Daoy (cell line): Measurements from ENCODE around the gene ABCA4. TPM values are rescaled to one million over a fixed set of nuclear protein-coding genes. Genes with fewer than 3 reads are reported as not detected.

Source experiments
- DNase-seq: peaks from one replicate; pipeline ENCODE4 v3.0.0-alpha.2; 2015; ENCODE audit warnings: low read depth
- total RNA-seq: library from RNA; depleted of rRNA; stranded (reverse); fragments of >200 nt; shearing (Covaris generic); gene quantifications from 2 replicates; pipeline ENCODE4 v1.2.3, GENCODE V29; 2014

ABCA4 gene
- total RNA-seq, 1 experiment from 2014 or later, result 0.80 TPM

DNA sequence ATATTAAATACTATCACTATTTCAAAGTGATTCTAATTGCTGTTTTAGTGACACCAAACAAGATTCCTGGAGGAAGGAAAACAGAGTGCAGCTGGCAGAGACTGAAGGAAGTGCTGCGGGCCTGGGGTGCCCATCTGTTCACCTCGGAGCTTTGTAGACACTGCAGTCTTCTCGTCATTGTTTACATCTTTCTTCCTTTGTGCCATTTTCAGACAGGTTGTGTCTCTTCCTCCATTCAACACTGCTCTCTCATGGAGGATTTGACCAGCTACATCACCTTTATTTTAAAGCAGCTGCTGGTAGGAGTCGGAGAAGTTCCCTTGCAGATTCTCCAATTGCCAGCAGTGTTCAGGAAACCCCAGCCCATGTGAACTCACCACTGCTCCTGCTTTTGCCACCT is 37.3 kb downstream of the ABCA4 start:
- no peak for DNase-seq

DNA sequence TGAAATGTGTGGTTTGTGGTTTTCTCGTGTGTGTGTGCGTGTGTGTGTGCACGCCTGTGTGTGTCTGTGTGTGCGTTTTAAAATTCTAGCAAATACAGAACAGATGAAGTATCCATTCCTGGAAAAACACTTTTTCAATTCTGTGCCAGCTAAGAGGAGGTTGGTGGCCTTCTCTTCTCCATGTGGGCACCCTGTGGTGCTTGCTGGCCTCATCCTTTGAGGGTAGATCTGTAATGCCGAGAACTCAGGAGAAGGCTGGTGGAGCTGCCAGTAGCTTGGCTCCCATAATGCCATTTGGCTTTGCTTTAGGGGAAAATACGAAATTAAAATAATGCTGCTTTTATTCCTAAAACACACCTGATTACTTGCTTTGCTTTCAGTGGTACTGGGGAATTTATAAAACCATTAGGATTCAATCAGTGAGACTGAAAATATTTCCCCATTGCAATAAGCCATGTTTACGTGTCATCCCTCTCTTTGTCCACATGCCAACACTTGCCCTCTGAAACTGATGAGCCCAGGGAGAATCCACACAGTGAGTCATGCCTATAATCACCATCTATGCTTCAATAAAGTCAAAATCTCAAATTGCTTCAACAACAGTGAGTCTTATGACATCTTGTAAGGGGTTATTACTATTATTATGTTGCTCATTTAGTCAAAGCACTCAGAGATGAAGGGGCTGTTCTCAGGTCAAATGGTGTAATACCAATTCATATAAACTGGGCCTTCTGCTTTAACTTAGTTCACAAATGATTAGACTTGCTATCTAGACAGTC is 39.2 kb downstream of the ABCA4 start:
- peak; percentile 82 for DNase-seq

DNA sequence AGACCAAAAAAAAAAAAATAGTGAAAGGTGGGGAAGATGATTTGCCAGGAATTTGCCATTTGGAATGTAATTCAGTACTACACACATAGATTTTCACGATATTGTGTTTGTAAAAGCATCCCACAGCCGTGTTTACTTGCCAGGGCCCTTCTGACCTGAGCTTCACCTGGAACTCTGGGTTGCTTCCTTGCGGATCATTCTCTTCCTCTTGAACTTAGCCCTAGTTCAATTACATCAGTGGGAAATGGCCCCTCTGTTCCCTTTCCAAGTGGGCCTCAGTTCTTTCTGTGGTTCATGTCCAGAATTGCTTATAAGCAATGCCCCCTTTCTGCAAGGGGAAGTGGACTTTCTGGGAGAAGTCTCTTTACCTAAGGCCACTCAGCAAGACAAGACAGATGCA is 41.0 kb downstream of the ABCA4 start:
- no peak for DNase-seq

DNA sequence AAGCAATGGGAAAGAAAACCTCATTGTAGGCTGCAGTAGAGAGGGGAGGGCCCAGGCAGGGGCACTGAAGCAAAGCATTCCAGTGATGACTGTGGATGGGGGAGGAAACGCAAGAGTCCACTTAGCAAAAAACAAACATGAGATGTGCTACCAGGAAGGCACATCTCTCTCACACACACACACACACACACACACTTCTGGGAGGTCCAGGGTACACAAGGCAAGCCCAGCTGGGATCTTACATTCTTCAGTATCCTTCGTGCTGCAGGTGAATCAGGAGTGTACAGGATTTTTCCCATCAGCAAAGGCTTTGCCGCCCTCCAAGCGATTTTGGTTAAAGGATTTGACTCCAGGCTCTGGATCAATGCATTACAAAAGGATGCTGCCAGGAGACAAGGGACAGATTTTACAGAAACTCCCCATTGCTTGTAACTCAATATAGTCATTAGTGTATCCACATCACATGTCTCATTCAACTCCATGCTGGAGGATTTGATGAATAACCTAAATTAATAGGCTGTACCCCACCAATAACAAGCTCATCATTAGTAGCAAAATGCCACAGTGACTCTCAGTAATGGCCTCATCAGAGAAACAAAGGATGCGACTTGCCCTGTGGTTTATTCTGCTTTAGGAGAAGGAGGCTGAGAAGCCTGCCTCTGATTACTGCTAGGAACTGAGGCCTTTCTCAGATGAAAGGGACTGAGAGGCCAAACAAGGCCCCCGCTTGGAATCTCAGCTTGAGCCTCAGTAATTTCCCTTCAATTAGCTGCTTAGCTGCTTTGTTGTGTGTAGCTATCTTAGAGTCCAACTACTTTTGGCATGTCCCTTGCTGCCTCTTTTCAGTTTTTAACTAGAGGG is 41.6 kb downstream of the ABCA4 start:
- DNase-seq, result no peak

DNA sequence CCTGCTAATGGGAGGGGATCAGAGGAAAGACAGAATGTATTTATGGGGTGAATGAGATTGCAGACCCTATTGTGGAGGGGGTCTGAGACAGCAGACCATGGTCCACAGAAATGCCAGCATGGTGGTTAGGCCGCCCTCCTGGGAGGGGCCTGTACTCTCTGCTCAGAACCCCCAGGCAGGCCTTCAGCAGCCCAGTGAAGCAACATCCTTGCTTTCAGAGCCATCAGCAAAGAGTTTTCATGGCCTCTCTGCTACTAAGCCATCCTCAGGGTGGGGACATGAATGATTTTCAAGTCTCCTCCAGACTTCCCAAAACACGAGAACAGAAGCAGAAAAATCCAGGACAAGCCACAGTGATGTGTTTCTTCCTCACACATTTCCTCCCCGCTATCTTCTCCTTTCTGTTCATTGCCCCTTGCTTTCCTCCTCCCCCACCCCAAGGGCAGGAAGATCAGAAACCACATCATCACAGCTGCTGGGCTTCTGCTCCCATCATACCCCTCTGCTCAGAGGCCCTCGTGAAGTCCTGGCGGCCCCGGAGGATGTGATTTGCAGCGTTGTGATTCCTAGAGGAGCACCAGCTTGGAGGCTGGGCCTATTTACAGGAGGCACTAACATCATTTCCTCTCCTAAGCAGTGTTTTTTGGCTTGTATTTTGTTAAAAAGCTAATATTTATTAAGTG is 48.0 kb downstream of the ABCA4 start:
- DNase-seq, result no peak

DNA sequence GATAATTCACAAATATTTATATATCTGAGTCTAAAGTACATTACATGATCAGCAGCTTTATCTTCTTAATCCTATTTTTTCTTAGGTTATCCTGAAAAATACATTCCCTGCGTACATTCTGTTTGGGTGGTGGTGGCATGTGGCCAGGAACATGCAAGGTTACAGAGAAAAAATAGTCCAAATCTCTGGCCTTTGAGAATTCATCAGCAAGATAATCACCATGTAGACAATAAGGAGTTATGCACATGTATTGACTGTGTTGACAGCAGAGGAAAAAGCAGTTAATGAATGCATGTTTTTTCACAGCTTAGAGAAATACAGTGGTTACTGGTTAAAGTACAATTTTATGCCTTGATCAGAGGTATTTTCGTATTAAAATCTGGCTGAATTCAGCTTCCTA is 49.0 kb downstream of the ABCA4 start:
- no peak for DNase-seq

DNA sequence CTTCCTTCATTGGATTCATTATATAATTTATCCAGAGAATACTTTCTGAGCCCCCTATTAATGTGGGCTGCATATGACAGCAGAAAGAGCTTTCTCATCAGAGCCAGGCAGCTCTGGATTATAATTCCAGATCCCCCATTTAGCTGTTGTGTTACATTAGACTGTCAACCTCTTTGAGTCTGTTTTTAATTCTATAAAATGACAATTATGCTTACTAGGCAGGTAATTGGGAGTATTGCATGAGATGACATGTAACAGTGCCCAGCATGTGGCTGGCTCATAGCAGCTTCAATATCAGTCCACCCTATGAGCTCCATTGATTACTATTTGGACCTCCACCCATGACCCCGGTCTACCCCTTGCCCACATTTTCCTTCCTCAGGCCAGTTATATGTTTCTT is 49.6 kb downstream of the ABCA4 start:
- no peak for DNase-seq

DNA sequence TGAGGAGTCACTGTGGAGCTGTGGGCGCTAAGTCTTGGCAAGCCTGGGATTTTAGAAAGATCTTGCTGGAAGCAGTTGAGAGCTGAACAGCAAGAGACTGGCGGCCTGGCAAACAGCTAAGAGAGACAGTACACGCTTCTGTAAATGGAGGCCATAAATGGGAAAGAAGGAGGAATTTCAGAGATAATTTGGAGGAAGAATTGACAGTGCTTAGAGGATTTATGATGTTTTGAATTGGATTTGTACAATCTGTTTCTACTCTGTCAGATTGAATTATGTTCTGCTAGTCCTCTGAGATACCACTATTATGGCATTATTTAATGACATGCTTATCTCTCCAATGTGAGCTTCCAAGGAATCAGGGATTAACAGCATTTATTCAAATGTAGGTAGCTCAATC is 50.1 kb downstream of the ABCA4 start:
- DNase-seq, result no peak

DNA sequence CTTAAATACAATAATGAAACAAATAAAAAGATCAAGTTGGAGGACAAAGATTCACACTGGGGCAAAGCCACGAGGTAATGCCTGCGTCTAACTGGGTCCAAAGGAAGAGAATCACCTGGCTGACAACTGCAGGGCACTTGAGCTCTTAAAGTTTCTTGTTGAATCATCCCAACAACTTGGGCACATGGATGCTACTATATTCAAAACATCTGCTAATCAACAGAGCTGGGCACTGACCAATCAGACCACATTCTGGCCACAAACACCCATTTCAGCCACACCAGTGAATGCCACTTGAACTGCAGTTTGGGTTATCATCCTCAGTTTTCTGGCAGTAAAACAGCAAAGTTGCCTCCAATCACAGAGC is 51.0 kb downstream of the ABCA4 start:
- DNase-seq, result no peak

DNA sequence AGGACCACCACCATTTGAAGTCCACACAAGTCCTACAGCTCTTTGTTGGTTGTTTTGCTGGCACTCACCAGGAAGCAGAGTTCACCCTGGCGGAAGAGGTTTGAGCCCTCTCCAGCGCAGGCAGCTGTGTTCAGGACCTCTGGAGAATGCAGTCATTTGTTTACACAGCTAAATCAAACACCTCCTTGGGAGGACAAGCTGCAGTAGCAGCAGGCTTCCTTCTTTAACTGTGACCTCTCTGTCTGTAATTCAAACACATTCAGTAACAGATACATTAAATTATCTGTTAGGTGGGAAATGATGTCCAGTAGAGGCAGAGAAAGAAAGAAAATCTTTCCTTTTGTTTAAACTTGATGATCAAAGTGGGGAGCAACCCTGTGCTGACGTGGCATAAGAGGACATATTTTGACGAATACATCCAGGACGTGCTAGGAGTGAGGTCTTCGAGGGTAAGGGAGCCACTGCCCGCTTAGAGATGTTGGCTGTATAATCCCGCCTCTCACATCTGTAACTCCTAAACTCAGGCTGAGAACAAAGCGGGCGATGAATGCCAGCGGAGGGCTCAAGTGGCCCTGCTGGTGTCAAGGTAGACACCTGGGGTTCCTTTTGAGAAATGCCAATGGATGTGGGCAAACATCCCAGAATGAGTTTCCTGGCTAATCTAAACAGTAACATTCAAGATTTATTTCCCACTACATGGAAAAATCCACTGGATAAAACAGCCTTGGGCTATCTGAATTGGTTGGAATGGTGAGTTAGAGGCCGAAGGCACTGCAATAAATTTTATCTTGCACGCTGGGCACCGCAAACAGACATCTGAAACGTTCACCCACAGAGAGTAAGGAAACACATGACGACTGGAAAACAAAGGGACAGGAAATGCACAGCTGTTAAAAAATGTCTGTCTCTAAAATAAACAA is 51.7 kb downstream of the ABCA4 start:
- DNase-seq, result peak; percentile 85

DNA sequence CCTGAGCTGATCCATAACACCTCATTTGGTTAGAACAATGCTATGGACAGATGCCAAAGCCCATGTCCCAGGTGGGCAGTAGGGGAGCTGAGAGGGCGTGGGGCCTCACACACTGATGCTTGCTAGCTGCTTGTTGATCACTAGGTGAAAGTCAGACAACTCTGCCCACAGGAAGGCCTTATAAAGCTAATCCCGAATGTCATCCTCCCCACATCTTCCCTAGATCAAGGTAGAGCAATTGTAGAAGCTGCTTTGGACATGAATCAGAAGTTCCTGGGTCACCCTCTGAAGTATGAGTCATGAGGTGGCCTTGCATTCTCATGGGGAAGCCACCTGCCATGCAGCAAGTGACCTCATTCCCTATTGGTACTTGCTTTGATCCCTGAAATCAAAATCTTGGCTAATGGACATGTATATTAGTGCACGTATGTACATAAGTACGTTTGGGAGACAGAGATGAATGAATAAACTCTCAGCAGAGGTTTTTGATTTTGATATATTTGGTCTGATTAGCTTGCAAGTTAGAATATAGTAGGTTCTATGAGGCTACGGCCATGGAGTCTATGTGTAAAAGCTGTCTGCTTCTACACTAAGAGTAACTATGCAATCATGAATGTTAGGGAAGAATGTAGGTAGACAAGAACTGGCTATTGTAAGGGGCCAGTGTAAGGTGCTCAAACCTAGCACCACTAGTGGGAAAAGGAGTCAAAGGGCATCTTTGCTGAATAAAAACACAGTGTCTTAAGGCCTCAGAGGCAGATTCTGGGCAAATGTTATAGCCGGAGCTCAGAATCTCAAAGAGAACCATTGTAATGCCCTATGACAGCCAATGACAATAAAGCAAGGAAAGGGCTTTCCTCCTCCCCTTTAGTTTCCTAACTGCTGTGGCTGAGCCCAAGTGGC is 52.6 kb downstream of the ABCA4 start:
- DNase-seq, result peak; percentile 83

DNA sequence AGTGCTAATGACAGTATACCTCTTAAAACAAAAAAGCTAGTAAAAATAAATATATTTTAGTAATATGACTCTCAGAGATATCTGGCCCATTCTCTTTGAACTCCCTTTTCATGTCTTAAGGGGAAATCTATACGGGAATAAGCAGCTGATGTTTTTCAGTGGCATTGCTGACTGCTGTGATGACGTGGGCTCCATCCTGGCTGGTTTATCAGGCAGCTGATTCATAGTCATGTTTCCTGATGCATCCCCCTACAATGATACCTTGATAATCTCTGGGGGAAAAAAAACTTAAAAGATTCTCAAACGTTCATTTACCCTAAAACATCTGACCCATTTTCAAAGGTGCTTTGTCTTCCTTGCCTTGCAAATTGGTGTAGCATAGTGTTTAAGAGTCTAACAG is 53.8 kb downstream of the ABCA4 start:
- peak; percentile 74 for DNase-seq

DNA sequence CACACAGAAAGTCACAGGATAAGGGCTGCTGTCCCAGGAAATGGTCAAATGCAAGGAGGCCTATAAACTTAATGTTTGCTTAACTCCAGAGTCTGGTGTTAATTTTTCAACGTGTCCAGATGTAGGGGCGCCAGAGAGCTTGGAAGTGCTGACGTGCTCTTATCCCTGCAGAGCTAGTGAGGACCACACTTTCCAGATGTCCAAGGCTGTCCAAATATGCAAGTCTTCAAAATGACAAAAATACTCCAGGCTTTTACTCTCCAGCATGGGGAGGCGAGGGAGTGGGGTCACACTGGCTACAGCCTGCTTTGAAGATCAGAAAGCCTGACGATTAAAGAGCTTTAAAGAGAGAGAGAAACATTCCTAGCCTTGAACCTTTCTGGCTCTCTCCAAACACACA is 57.6 kb downstream of the ABCA4 start:
- peak; percentile 70 for DNase-seq

DNA sequence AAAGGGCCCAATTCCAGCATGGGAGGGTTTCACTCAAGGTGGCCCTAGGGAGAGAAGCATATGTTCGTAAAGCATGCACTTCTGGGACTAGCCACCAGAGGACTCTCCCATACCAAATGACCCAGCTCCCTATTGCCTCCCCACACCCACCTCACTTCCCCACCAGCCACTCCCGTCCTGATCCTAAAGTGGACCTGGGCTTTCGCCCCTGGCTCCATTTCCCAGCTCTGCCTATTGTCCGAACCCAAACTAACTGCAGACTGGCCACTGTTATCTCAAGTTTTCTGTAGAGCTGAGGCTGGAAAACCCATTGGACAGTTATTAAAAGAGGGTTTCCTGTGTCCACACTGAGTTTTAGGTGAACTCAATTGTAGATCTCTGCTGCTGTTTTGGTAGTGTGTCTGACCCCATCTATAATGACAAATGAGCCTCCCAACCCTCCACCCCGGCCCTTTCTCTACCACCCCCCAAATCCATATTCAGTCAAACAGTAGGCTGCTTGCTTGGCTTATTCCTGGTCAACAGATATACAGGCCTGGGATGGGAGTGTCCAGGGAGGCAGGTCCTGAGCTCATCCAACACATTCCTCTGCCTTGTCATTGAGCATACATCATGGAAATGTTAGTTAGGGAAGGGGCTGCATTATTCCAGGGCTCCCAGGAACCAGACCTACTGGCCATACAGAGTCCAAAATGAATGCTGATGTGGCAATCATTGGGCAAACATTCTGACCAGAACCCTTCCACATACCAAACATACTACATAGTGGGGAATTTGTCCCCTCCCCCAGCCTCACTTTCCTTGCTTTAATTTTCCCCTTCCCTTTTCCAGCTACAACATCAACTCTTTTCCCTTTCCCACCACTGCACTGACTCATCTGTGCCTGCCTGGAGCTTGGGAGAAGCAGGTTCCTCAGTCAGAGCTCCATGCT is 59.2 kb downstream of the ABCA4 start:
- peak; percentile 87 for DNase-seq

DNA sequence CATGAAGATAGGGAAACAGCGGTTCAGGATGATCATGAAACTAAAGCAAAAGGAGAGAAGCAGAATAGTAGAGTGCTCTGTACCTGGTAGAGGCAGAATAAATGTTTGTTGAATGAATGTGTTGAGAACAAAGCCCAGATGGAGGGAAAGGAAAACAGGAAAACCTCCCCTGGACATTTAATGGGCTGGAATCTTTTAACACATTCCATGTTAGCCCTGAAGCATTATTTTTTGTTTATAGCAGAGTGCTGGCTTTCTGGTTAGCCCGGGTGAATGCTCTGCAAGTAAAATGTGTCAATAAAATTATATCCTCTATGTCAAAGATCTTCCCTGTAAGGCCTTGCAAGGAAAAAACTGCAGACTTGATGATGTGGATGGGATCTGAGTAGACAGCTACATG is 60.2 kb downstream of the ABCA4 start:
- no peak for DNase-seq

DNA sequence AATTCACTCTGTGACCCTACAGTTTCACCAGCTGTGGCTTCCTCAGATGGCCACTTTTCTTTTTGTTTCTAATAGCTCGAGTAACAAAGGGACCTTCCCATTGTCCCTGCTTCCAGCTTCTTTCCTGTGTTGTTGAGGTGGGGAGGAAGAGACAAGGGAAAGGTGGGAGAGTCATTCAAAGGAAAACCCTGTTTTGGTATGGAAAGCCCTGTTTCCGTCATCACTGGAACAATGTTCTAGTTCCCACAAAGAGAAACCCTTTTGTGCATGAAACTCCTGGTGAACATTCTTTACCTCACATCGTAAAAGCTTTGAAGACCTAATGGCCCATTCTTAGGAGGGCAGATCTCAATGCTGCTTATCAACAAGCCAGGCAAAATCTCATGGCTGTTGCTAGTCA is 62.2 kb downstream of the ABCA4 start:
- no peak for DNase-seq

DNA sequence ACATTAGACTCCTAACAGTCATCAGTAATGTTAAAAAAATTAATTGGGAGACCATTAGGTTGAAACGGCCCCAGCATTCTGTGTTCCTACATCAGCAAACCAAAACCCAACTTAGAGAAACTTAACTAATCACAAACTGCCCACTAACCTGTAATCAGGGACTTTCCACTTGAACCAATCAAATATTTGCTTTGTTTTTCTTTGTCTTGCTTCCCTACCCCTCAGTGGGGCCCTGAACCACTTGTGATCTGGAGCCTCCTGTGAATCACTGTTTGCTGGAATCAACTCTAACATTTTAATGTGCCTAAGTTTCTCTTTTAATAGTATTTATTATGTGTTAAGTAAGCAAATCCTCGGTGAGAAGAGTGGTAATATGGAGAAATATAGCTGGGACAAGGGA is 64.0 kb downstream of the ABCA4 start:
- DNase-seq, result no peak

DNA sequence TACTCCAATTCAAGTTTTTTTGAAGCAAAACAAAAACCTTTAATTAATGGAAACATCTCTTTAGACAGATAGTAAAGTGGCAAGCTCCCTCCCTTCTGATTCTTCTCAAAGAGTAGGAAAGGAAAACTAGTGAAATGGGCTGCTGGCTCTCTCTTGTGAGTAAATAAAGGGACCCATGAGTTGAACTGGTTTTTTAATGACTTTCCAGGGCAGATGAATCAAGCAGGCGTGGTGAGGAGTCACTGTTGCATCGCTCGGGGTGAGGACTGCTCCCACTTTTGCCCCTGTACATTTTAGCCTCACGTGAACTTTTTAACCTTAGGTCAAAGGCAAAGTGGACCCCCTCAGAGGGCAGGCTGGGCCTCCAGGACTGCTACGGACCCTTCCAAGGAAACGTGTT is 64.8 kb downstream of the ABCA4 start:
- no peak for DNase-seq

DNA sequence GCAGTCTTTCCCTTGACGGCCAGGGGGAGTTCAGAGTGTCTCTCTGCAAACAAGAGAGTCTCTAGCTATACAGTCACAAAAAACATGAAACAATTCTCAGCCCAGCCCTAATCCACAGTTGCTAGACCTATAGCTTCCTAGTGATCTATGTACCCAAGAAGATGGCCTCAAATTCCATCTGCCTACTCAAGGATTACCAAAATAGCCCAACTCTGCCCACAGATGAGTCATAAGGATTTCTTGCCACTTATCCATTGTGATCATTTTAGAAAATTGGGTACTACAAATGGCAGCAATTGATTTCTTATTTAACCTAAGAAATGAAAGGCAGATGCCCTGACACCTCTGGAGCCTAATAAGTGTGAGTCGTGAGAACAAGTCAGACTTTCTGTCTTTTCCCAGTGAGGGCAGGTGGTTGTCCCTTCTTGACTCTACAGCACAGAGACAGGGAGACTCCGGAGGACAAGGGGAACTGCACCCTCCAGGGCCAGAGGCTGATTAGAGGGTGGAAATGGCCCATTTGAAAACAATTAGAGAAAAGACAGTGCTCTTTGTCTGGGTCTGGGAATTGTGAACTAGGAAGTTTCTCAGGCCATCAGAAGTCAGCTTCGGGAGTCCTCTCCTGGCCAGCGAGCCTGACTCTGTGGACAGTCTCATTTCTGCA is 65.4 kb downstream of the ABCA4 start:
- no peak for DNase-seq
